A673 (cell line): Measurements from ENCODE around the gene AOPEP. TPM values are rescaled to one million over a fixed set of nuclear protein-coding genes. Genes with fewer than 3 reads are reported as not detected.

ENCODE experiments used
- BruUV-seq: library from RNA; stranded (reverse); fragments of 400-500 nt; replicated peaks from 2 replicates; lab custom pipeline; 2021; lab: Mats Ljungman, UMichigan
- CTCF ChIA-PET: fragments of 300-600 bp; sonication (Branson Sonifier 250); formaldehyde crosslinking; loops from one replicate; lab custom pipeline; 2022; ENCODE audit warnings: antibody characterized with exemption; lab: Charles Lee
- POLR2A ChIA-PET: fragments of 300-600 bp; sonication (Branson Sonifier 250); formaldehyde crosslinking; loops from one replicate; lab custom pipeline; 2022; ENCODE audit warnings: antibody characterized with exemption; ENCODE audit not compliant: low non-redundant PET; lab: Charles Lee
- DNase-seq: peaks from one replicate; pipeline ENCODE4 v3.0.0-alpha.2; 2015; ENCODE audit warnings: low spot score
- H3K27ac ChIP-seq: fragments of 200-600 bp; sonication (generic); 2 replicates; pipeline ENCODE4 v1.5.1; 2016; ENCODE audit warnings: mixed run types, low read depth, mild to moderate bottlenecking, mixed read lengths, antibody characterized with exemption, low read length; ENCODE audit not compliant: poor library complexity, severe bottlenecking
- H3K27me3 ChIP-seq: fragments of 200-600 bp; sonication (generic); replicated peaks from 2 replicates; pipeline ENCODE4 v1.6.1; 2017; ENCODE audit warnings: mixed run types, low read depth, mild to moderate bottlenecking, mixed read lengths, antibody characterized with exemption, low read length; ENCODE audit not compliant: insufficient read depth, poor library complexity
- H3K36me3 ChIP-seq: fragments of 200-600 bp; sonication (generic); 2 replicates; pipeline ENCODE4 v1.6.1; 2016; ENCODE audit warnings: mixed run types, mild to moderate bottlenecking, mixed read lengths, antibody characterized with exemption, low read length; ENCODE audit not compliant: insufficient read depth, poor library complexity, severe bottlenecking
- H3K4me1 ChIP-seq: fragments of 200-600 bp; sonication (generic); 2 replicates; pipeline ENCODE4 v1.6.1; 2017; ENCODE audit warnings: mixed run types, mild to moderate bottlenecking, mixed read lengths, antibody characterized with exemption, low read length; ENCODE audit not compliant: insufficient read depth, poor library complexity, severe bottlenecking
- H3K4me3 ChIP-seq: fragments of 200-600 bp; sonication (generic); 2 replicates; pipeline ENCODE4 v1.5.1; 2016; ENCODE audit warnings: low read depth, mixed run types, mild to moderate bottlenecking, mixed read lengths, low read length; ENCODE audit not compliant: poor library complexity, severe bottlenecking
- H3K9me3 ChIP-seq: fragments of 200-600 bp; sonication (generic); 2 replicates; pipeline ENCODE4 v1.6.1; 2016; ENCODE audit warnings: mixed run types, low read depth, mild to moderate bottlenecking, mixed read lengths, antibody characterized with exemption, low read length; ENCODE audit not compliant: poor library complexity, severe bottlenecking
- EZH2 ChIP-seq: fragments of 200-600 bp; sonication (generic); IDR thresholded peaks from 2 replicates; pipeline ENCODE4 v1.6.1; 2017; ENCODE audit warnings: borderline replicate concordance, low read depth, mild to moderate bottlenecking, mixed read lengths, antibody characterized with exemption, low read length; ENCODE audit not compliant: poor library complexity, severe bottlenecking
- intact Hi-C: fragments of 100-400 bp; cut with micrococcal nuclease; formaldehyde crosslinking; loops from one replicate; pipeline ENCODE4 v1.10.0; 2022; ENCODE audit not compliant: unreplicated experiment
- total RNA-seq: library from RNA; stranded (reverse); gene quantifications from 2 replicates; pipeline ENCODE4 v1.2.3, GENCODE V29; 2021
- TF ChIP-seq, protein P1 (sequence below): fragments of 300-800, 200-600 bp; sonication (generic); conservative IDR thresholded peaks from 2 replicates; pipeline ENCODE4 v1.5.1; 2017; ENCODE audit warnings: low read depth, mild to moderate bottlenecking, antibody characterized with exemption, low read length, moderate library complexity, mixed read lengths

Gene AOPEP
- total RNA-seq, 1 experiment from 2014 or later, result 17.5 TPM

DNA sequence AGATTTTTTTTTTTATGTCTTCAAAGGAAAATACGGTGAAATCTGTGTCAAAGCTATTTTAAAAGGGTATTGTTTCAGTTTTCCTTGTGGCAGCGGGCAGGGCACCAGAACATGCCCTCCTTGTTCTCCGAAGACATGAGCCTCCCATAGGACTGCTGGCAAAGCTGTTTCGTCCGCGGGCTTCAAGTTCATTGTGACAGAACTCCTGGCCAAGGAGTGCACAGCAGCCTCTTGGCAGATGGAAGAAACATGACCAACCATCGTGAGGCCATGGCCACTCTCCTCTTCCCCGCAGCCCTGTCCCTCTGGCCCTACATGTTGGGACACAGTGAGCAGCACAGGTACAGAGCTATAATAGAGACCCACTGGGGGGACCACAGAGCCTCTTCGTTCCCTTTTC lies 99.5 kb downstream of the AOPEP start:
- POLR2A ChIA-PET, result no interaction called here
- BruUV-seq, result no TSS peak
- Histone ChIP-seq H3K4me3 (no peak overlapping the region), H3K27ac (no peak overlapping the region), H3K27me3 (no peaks in the 10 kb centered on the region), H3K4me1 (no peaks in the 10 kb centered on the region), H3K9me3 (no peaks in the 10 kb centered on the region), H3K36me3 (no peaks in the 10 kb centered on the region)
- TF ChIP-seq, protein P1, sequence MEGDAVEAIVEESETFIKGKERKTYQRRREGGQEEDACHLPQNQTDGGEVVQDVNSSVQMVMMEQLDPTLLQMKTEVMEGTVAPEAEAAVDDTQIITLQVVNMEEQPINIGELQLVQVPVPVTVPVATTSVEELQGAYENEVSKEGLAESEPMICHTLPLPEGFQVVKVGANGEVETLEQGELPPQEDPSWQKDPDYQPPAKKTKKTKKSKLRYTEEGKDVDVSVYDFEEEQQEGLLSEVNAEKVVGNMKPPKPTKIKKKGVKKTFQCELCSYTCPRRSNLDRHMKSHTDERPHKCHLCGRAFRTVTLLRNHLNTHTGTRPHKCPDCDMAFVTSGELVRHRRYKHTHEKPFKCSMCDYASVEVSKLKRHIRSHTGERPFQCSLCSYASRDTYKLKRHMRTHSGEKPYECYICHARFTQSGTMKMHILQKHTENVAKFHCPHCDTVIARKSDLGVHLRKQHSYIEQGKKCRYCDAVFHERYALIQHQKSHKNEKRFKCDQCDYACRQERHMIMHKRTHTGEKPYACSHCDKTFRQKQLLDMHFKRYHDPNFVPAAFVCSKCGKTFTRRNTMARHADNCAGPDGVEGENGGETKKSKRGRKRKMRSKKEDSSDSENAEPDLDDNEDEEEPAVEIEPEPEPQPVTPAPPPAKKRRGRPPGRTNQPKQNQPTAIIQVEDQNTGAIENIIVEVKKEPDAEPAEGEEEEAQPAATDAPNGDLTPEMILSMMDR, result no peak
- TF ChIP-seq EZH2, result no peak
- intact Hi-C loops, result no loop called here
- no peak for DNase-seq
- CTCF ChIA-PET, result no interaction called here

DNA sequence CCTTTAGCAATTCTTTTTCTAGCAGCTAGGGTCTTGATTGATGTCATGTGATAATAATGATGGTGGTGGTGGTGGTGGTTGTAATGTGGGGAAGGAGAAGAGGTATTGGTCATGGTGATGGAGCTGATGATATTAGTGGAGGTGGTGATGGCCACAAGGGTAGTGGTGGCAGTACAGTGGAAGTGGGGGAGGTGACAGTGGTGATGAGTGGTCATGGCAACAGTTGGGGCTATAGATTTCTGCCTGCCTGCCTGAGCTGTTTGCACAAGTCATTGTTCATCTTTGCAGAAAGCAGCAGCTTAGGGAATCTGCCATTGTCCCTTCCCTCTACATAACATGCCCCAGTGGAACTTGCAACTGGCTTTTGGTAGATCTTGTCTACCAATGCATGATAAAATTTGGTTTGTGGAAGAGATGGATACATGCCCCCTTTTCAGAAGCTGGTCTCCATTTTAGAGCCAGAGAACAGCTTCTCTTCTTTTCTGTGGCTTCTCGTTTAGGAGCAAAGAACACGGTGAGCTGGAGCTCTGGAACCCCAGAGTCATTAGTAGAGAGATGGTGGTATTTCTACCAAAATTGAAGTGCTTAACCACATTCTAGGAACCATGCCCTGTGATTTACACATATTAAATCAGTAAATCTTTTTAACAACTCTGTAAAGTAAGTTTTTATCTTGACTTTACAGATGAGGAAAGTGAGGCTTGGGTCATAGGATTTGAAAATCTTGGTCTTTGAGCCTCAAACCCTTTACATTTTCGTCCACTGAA lies 100.3 kb downstream of the AOPEP start:
- Histone ChIP-seq H3K27me3 (no peaks in the 10 kb centered on the region), H3K36me3 (no peaks in the 10 kb centered on the region), H3K4me1 (no peaks in the 10 kb centered on the region), H3K4me3 (no peak overlapping the region), H3K9me3 (no peaks in the 10 kb centered on the region), H3K27ac (no peak overlapping the region)
- DNase-seq, result no peak
- no TSS peak for BruUV-seq
- CTCF ChIA-PET, result no interaction called here
- intact Hi-C loops, result no loop called here
- POLR2A ChIA-PET, result no interaction called here
- TF ChIP-seq EZH2, result no peak
- TF ChIP-seq, protein P1, result no peak

DNA sequence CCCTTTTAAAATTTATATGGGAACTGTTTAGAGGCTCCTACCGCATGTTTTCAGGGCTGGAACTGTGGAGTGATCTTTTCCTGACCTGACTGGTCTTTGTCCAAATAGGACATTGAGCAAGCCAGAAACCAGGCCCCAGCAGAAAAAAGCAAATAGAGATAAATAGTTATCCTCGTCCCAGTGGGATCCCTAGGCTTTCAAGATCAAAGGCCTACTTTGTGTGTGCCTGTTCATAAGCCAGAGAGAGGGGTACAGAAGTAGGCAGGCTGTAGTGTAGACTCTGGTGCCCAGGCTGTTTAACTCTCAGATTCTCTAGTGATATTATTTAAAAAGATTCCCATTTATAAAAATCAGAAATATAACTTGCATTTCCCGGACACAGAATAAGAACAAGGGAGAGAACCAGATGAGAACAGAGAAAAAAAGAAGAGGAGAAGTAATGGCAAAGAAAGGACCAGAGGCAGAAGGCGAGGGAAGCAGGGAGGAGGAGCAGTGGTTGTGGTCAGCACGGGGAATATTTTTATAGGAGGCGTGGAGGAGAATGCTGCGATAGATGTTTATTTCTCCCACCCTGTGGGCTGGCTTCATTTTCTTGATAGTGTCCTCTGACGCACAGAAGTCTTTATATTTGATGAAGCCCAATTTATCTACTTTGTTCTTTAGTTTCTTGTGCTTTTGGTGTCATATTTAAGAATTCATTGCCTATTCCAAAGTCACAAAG lies 101.2 kb downstream of the AOPEP start:
- Histone ChIP-seq H3K9me3 (no peaks in the 10 kb centered on the region), H3K27ac (no peak overlapping the region), H3K27me3 (no peaks in the 10 kb centered on the region), H3K36me3 (no peaks in the 10 kb centered on the region), H3K4me1 (no peaks in the 10 kb centered on the region), H3K4me3 (no peak overlapping the region)
- no TSS peak for BruUV-seq
- ChIA-PET CTCF (no interaction called here), POLR2A (no interaction called here)
- intact Hi-C loops, result no loop called here
- no peak for DNase-seq
- TF ChIP-seq EZH2, result no peak
- TF ChIP-seq, protein P1, result no peak
